DMS 273 treated with DMSO at 0.1 percent for 48 hours (cell line): ENCODE measurements around the gene STT3A.

ENCODE experiments used
- DNase-seq: peaks from one replicate; lab custom pipeline; 2025; lab: John Stamatoyannopoulos, UW

The STT3A gene

DNA sequence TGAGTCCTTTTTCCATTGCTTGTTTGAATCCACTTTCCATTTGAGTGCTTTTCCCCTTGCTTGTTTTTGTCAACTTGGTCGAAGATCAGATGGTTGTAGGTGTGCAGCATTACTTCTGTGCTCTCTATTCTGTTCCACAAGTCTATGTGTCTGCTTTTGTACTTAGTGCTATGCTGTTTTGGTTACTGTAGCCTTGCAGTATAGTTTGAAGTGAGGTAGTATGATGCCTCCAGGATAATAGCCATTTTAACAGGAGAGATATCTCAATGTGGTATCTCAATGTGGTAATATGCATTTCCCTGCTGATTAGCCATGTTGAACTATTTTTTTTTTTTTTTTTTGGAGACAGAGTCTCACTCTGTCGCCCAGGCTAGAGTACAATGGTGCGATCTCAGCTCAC is 71.3 kb downstream of the STT3A start:
- DNase-seq = no peak

DNA sequence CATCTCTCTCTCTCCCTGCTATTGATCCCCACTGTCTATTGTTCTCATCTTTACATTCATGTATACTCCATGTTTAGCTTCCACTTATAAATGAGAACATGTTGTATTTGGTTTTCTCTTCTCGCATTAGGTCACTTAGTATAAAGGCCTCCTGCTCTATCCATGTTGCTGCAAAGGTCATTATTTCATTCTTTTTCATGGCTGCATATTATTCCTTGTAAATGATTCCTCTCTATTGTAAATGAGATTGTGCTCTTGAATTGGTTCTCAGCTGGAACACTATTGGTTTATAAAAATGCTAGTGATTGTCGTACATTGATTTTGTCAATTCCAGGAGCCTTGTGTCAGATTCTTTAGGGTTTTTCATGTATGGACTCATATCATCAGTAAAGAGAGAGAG is 74.5 kb downstream of the STT3A start:
- DNase-seq = no peak

DNA sequence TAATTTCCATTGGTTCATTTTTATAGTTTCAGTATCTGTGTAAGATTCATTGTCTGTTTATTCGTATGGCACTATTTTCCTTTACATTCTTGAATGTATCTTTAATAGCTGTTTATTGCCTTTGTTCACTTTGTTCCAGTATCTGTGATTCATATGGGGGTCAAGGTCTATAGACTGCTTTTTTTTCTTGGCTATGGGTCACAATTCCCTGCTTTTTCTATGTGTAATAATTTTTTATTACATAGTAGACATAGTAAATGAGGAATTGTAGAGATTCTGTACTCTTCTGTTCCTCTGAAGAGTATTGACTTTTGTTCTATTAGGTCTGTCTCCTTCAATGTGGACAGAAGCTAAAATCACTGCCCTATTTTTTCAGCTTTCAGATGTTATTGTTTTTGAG is 77.5 kb downstream of the STT3A start:
- no peak for DNase-seq

DNA sequence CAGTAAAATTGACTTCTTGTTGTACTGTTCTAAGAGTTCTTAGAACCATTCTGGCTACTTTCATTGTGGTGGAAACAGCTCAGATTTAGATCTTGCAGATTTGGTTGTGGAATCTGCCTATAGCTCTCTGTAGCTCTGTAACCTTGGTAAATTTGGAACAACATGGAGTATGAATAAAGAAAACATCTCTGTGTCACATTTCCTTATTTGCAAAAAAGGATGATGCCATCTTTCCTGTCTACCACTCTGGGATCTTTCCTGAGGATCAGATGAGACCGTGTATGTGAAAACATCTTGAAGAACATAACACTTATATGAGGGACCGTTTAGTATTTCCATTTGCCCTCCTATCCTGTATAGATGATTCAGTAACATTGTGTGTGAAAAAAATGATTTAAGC is 78.9 kb downstream of the STT3A start:
- no peak for DNase-seq
